GM19372 (cell line): Measurements from ENCODE around the gene HAGH.

Source experiments
- ATAC-seq: cut with Tn5 transposase; IDR thresholded peaks from one replicate; pipeline ENCODE4 v1.9.1; 2021; ENCODE audit warnings: mild to moderate bottlenecking, low read depth, moderate library complexity; ENCODE audit not compliant: unreplicated experiment

HAGH gene

GRCh38 chr16:1788095-1788707 lies 38.4 kb downstream of the HAGH start:
- ATAC-seq = no peak

DNA sequence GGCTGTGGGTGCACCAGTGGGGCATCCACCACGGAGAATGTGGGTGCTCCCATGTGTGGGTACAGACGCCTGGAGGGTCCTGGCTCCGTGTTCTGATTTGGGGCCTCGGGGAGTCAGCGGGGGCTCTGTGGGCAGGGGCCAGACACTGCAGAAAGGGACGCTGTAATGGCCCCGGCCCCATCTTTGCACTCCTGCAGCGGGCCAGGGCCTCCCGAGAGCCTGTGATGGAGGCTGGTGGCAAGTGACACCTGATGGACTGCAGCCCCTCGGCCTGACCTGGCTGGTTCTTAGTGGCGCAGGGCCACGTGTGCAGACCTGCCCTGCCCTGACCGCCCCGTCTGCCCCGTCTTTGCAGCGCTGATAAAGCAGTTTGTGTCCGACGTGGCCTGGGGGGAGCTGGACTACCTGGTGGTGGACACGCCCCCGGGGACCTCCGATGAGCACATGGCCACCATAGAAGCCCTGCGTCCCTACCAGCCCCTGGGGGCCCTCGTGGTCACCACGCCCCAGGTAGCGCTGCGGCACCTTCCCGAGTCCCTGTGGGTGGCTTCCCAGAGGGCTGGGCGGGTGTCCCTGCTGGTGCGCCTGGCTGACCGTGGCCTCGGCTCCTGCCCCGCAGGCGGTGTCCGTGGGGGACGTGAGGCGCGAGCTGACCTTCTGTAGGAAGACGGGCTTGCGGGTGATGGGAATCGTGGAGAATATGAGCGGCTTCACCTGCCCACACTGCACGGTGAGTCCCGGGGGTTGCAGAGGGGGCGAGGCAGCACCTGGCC lies 39.1 kb downstream of the HAGH start:
- no peak for ATAC-seq

DNA sequence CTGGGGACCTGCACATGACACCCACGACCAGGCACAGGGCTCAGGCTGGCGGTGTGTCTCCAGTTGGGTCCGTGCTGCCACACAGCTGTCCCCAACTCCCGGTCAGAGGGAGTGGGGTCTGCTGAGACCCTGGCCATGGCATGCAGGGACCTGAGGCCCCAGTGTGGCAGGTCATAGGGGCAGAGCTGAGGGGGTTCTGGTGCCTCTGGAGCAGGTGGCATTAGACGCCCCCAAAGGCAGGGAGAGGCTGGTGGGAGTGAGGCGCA lies 39.6 kb downstream of the HAGH start:
- no peak for ATAC-seq

GRCh38 chr16:1786242-1787055 lies 40.2 kb downstream of the HAGH start:
- ATAC-seq = no peak

GRCh38 chr16:1785846-1786170 lies 40.8 kb downstream of the HAGH start:
- no peak for ATAC-seq

GRCh38 chr16:1784977-1785845 lies 41.4 kb downstream of the HAGH start:
- no peak for ATAC-seq

DNA sequence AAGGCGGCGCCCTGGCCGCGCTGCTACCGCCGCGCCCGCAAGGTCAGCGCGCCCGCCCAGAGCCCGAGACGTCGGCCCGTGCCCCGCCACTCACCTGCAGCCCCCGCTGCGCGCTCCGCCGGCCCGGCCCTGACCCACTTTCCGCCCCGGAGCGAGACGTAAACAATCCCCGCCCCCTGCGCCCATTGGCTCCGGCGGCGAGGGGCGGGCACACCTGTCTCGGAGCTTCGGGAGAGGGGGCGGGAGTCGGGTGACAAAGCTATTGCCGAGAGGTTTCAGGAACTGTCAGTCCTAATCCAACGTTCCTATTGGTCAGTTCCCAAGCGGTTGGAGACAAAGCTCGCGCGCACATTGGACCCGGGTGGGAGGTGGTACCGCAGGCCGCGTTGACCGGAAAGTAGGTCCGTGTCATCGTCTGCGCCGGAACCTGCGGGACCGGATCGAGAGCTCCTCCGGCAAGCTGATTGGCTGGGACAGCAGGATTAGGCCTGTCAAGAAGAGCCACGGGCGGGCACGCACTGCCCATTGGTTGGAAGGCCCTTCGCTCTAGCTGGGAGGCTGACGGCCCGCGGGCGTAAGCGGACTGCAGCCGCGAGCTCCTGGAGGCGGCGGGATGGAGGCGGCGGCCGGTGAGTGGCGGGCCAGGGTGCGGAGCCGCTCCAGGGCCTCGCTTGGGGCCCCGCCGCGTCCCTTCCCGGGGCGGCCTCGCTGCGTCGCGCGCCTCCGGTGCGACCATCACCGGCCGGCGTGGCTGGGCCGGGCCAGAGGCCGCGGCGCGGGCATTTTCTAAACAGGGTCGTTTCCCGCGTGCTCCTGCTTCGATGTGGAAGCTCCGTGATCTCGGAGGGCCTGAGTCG lies 44.0 kb downstream of the HAGH start, which contains the start of the genes NUBP2 and SPSB3:
Gene NUBP2 (plus strand): TSS at position 553 of the 857 bp plus-strand sequence. CDS start 61 bp downstream, at position 614.
Gene SPSB3 (minus strand): TSS at position 164 of the 857 bp plus-strand sequence. CDS start 1,088 bp downstream, outside the sequence.
- peak; percentile 86 for ATAC-seq

- peak; percentile 4 for ATAC-seq
Observed at GRCh38 chr16:1781758-1782407, 44.7 kb downstream of the HAGH start.

- no peak for ATAC-seq
Observed at GRCh38 chr16:1781254-1781653, 45.4 kb downstream of the HAGH start.

DNA sequence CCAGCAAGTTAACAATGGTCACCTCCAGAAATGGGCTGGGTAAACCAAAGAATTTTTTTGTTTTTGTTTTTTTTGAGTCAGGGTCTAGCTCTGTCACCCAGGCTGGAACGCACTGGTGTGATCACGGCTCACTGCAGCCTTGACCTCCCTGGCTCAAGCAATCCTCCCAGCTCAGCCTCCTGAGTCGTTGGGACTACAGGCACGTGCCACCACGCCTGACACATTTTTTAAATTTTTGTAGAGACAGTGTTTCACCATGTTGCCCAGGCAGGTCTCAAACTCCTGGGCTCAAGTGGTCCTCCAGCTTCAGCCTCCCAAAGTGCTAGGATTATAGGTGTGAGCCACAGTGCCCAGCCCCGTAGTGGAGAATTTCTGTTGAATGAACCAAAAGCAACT lies 46.0 kb downstream of the HAGH start:
- ATAC-seq = no peak

DNA sequence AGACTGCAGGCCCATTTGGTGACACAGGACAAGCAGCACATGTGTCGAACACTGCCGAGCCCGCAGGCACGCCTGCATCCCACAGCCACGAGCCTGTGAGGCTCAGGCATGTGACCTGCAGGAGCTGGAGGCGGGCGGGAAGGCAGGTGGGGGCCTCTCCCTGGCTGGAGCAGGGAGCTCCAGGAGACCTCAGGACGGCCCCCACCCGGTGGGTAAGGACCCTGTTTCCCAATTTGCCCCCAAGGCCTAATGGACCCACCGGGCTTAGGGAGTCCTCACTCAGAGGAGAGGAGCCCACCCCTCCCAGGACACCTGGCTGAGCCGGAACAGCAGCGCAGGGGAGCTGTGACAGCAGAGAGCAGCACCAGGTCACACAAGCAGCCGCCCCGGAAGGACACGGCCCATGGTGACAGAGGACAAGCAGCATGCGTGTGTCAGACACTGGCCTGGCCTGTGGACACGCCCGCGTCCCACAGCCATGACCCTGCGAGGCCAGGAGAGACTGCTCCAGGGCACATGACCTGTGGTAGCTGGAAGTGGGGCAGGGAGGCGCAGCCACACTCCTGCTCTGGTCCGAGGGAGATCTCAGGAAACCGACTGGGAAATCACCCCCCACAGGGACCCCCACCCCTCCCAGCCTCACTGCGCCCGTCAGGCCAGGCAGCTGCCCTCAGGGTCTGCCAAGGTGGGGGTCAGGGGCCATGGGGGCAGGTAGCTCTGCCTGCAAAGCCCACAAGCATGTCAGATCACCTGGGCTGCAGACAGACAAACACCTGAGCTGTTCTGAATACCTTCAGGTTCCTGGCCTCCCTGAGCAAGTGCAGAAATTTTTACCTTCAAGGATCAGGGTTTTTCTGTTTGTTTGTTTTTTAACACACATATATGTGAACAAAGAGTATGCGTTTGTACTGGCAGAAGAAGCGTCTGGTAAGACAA lies 46.6 kb downstream of the HAGH start:
- no peak for ATAC-seq

DNA sequence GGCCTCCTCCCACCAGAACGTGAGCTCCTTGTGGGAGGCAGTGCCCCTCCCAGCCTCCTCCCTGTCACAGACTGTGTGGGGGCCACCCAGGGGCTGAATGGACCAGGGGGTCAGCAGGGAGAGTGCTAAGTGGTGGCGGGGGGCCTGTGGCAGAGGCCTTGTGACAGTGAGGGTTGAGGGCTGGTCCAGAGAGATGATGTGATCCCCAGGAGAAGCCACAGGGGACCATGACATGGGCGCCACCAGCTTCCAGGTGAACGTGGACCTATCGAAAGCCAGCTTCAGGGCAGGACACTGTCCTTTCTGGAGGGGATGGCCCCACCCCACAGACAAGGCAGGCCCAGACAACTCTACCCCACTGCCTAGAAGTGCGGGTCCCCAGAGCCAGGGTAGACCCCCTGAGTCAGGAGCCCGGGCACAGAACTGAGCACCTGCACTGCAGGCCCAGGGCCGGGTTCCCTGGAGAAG lies 47.4 kb downstream of the HAGH start:
- no peak for ATAC-seq

GRCh38 chr16:1778200-1779179 lies 48.1 kb downstream of the HAGH start:
- no peak for ATAC-seq

- ATAC-seq = no peak
Observed at GRCh38 chr16:1777375-1778199, 49.0 kb downstream of the HAGH start.

- no peak for ATAC-seq
Observed at GRCh38 chr16:1776991-1777374, 49.6 kb downstream of the HAGH start.

DNA sequence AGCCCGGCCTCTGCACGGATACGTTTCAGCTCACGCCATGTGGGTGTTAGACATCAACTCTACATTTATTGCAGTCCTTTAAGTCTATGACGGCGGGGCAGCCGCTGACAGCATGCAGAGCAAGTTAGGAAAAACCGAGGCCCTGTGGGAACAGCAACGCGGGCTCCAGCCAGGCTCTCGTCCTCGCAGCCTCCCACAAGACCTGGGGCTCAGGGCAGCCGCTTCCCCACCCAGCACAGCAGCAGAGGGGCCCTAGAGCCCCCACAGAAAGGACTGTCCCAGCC lies 50.0 kb downstream of the HAGH start:
- ATAC-seq = no peak
